OCI-LY1 (cell line): ENCODE measurements around the gene DYNC2H1.

Experiments
- CTCF ChIP-seq: fragments of 200-600 bp; sonication (generic), shearing (Covaris generic); IDR thresholded peaks from 2 replicates; pipeline ENCODE4 v1.5.1; 2017; ENCODE audit warnings: mild to moderate bottlenecking, antibody characterized with exemption, low read length, moderate library complexity, mixed read lengths
- EZH2 ChIP-seq: fragments of 200-600 bp; sonication (generic), shearing (Covaris generic); IDR thresholded peaks from 2 replicates; pipeline ENCODE4 v1.8.0; 2017; ENCODE audit warnings: borderline replicate concordance, mixed run types, mild to moderate bottlenecking, antibody characterized with exemption, low read length, moderate library complexity, mixed read lengths

DNA sequence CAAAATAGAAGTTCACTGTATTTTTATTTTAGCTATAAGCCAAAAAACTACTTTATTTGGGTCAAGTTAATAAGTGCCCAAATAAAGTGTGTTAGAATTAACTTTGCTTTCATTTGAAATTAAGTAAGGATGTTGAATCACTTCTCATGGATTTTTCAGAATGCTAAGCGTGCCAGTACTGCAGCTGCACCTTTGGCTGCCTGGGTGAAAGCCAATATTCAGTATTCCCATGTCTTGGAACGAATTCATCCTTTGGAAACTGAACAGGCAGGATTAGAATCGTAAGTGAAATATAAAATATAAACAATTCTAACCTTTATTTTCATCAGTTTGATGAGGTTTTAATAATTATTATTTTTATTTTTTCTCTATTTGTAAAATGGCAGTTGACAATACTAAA, 113.6 kb downstream of the DYNC2H1 start:
- TF ChIP-seq CTCF (no peak), EZH2 (no peak)
